Adrenal gland (tissue), 5 donors: ENCODE measurements around the gene QSOX2.

Experiments
- CTCF ChIP-seq, 6 experiments: fragments of 450-650 bp in 4 of 6; fragments of 200-600 bp in 2 of 6; sonication (generic) in 1 of 6; IDR thresholded peaks; 1 replicate in 5 of 6; 2 replicates in 1 of 6; pipeline versions ENCODE4 v1.5.1 to v1.8.0; 2016 to 2021; ENCODE audit warnings: antibody characterized with exemption in 6 of 6, mild to moderate bottlenecking in 2 of 6, moderate library complexity in 1 of 6
- POLR2A ChIP-seq, 2 donors: fragments of 450-650 bp; IDR thresholded peaks; one replicate each; pipeline ENCODE4 v1.6.1; 2017; ENCODE audit warnings: antibody characterized with exemption in 2 of 2, mild to moderate bottlenecking in 2 of 2, moderate library complexity in 1 of 2
- donor health status: DM: no; HTN: no; CAD: no.

GRCh38 chr9:136175616-136176197 lies 69.9 kb downstream of the QSOX2 start:
- no peak for TF ChIP-seq CTCF (IDR thresholded peaks at IDR 0.05)
- no peak for TF ChIP-seq POLR2A (IDR thresholded peaks at IDR 0.05)
